ENCODE results near the gene OR6C3.

- TF ChIP-seq EZH2 (IDR thresholded peaks at IDR 0.05; ENCODE audit: insufficient read depth, poor library complexity, severe bottlenecking) (no peak), EZH2phosphoT487 (IDR thresholded peaks at IDR 0.05; ENCODE audit: insufficient read depth, low read depth) (no peak)
Measured at GRCh38 chr12:55365086-55365485, 34.5 kb downstream of the OR6C3 start.
